Lower leg skin (tissue), 4 donors: ENCODE data around the gene ACTA2. TPM values are rescaled to one million over a fixed set of nuclear protein-coding genes. Genes with fewer than 3 reads are reported as not detected.

Experiments
- DNase-seq, 2 donors: peaks; one replicate each; pipeline ENCODE4 v3.0.0-alpha.2; 2019; ENCODE audit warnings: low spot score in 2 of 2
- H3K4me3 ChIP-seq: fragments of 200-600 bp; sonication (generic); 2 replicates; pipeline ENCODE4 v1.5.1; 2017; ENCODE audit warnings: mild to moderate bottlenecking, low read depth; ENCODE audit not compliant: poor library complexity, severe bottlenecking
- CTCF ChIP-seq, 3 donors: fragments of 450-650 bp; IDR thresholded peaks; one replicate each; pipeline ENCODE4 v1.5.1; 2016; ENCODE audit warnings: antibody characterized with exemption in 3 of 3, mild to moderate bottlenecking in 3 of 3, moderate library complexity in 2 of 3
- POLR2A ChIP-seq, 2 donors: fragments of 450-650 bp; IDR thresholded peaks; one replicate each; pipeline ENCODE4 v1.6.1; 2016 to 2017; ENCODE audit warnings: antibody characterized with exemption in 2 of 2, mild to moderate bottlenecking in 1 of 2, moderate library complexity in 1 of 2
- WGBS, 2 donors: methylation state at CpG; one replicate each; pipeline ENCODE4 v1.1.5; 2018; 5-methylcytosine and 5-hydroxymethylcytosine counted together
- intact Hi-C: fragments of 100-400 bp; cut with DNase I; formaldehyde crosslinking; loops from one replicate; pipeline ENCODE4 v1.15.0; 2023; ENCODE audit warnings: low total_unique reads
- total RNA-seq, 4 donors: library from RNA; depleted of rRNA; stranded (reverse); fragments of >200 nt; gene quantifications; one replicate each; pipeline ENCODE4 v1.1.0, GENCODE V29; 2016

The ACTA2 gene
- total RNA-seq, 4 donors from 2014 or later: 66.4 to 344 (median 129) TPM

- DNase-seq: no peak
- WGBS, 2 donors: 62 to 69% methylated on average over 4 of the region's 4 CpGs
- H3K4me3 ChIP-seq: no peak overlapping the region
- intact Hi-C loops: no loop called here
- TF ChIP-seq POLR2A (IDR thresholded peaks at IDR 0.05) (no peak), CTCF (IDR thresholded peaks at IDR 0.05) (no peak)
These were observed 27.7 kb upstream of the ACTA2 start for GRCh38 chr10:88980247-88980646.

- no peak for DNase-seq
- TF ChIP-seq POLR2A (IDR thresholded peaks at IDR 0.05): no peak
- TF ChIP-seq CTCF (IDR thresholded peaks at IDR 0.05): no peak
- WGBS, 2 donors: 66 to 79% methylated on average over 4 of the region's 4 CpGs
- H3K4me3 ChIP-seq: no peak overlapping the region
- intact Hi-C loops: no loop called here
These were observed 27.0 kb upstream of the ACTA2 start for GRCh38 chr10:88979603-88980002.

- no peak for TF ChIP-seq CTCF (IDR thresholded peaks at IDR 0.05)
- no peak for TF ChIP-seq POLR2A (IDR thresholded peaks at IDR 0.05)
- DNase-seq: no peak
- 12 to 14% methylated on average over 5 of the region's 5 CpGs for WGBS, 2 donors
- H3K4me3 ChIP-seq: no peak overlapping the region
- intact Hi-C loops: no loop called here
These were observed 26.6 kb upstream of the ACTA2 start for GRCh38 chr10:88979153-88979562.

GRCh38 chr10:88978463-88978862 is 25.9 kb upstream of the ACTA2 start:
- intact Hi-C loops: no loop called here
- DNase-seq: no peak
- WGBS, 2 donors: 90 to 95% methylated on average over 2 of the region's 2 CpGs
- TF ChIP-seq POLR2A (IDR thresholded peaks at IDR 0.05) (no peak), CTCF (IDR thresholded peaks at IDR 0.05) (no peak)
- H3K4me3 ChIP-seq: no peak overlapping the region

GRCh38 chr10:88975377-88975720 is 22.8 kb upstream of the ACTA2 start:
- no peak for DNase-seq
- no peak for TF ChIP-seq POLR2A (IDR thresholded peaks at IDR 0.05)
- TF ChIP-seq CTCF (IDR thresholded peaks at IDR 0.05): no peak
- H3K4me3 ChIP-seq: no peak overlapping the region
- 46% methylated on average over 3 of the region's 3 CpGs for WGBS, 2 donors
- intact Hi-C loops: no loop called here
